ENCODE data around the gene CYLD. TPM values are rescaled to one million over a fixed set of nuclear protein-coding genes. Genes with fewer than 3 reads are reported as not detected.

CYLD gene
- total and polyA plus RNA-seq, 11 donors, result 7.5 to 68.8 (median 38.8) TPM

DNA sequence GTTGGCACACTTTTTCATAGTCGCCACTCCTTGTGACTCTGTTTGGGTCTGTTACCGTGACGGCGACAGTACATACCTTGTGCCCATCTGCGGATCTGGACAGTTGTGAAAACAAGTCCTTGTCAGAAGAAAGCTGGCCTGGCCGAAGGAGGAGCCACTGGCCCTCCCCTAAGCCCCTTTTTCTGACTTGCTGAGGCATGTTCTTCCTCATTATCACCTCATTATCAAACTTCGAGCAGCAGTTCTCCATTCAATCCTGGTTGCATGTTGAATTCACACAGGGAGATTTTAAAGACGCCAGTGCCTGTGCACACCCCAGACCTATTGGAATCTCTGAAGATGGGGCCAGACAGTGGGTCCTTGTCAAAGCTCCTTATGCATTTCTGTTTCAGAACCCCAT lies 61.1 kb downstream of the CYLD start:
- intact Hi-C loops (cut with DNase I), result loop anchor here in 9 of 10 donors (10.0 kb wide), 7 partner anchors 58 to 588 kb away; partner anchors contain the start of genes BRD7 (in 1 of the 9) and CYLD (in 1 of the 9)
- 69 to 78% (median 74%) methylated on average over 8 of the region's 8 CpGs for WGBS, 4 donors
- no peak for ATAC-seq

GRCh38 chr16:50804290-50804907 lies 62.5 kb downstream of the CYLD start:
- DNase-seq, result no peak
- TF ChIP-seq, protein P1, sequence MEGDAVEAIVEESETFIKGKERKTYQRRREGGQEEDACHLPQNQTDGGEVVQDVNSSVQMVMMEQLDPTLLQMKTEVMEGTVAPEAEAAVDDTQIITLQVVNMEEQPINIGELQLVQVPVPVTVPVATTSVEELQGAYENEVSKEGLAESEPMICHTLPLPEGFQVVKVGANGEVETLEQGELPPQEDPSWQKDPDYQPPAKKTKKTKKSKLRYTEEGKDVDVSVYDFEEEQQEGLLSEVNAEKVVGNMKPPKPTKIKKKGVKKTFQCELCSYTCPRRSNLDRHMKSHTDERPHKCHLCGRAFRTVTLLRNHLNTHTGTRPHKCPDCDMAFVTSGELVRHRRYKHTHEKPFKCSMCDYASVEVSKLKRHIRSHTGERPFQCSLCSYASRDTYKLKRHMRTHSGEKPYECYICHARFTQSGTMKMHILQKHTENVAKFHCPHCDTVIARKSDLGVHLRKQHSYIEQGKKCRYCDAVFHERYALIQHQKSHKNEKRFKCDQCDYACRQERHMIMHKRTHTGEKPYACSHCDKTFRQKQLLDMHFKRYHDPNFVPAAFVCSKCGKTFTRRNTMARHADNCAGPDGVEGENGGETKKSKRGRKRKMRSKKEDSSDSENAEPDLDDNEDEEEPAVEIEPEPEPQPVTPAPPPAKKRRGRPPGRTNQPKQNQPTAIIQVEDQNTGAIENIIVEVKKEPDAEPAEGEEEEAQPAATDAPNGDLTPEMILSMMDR (IDR thresholded peaks at IDR 0.05), result no peak
- no peak for TF ChIP-seq POLR2A (IDR thresholded peaks at IDR 0.05)
- Histone ChIP-seq H3K36me3 (peaks cover 0 to 12% (median 2%) of the 10 kb centered on the region in 9 donors), H3K27ac (no peak overlapping the region), H3K27me3 (no peaks in the 10 kb centered on the region), H3K4me3 (no peak overlapping the region), H3K9me3 (no peaks in the 10 kb centered on the region), H3K4me1 (peaks cover 0 to 9% (median 3%) of the 10 kb centered on the region in 12 donors)
- no peak for ATAC-seq
- intact Hi-C loops (cut with DNase I), result loop anchor here in 9 of 10 donors (10.0 kb wide), 7 partner anchors 60 to 590 kb away; partner anchors contain the start of genes BRD7 (in 1 of the 9) and CYLD (in 1 of the 9)
- 88 to 92% (median 91%) methylated on average over 10 of the region's 10 CpGs for WGBS, 4 donors

More for the DNA sequence above, 61.1 kb downstream of the CYLD start:
- peaks cover 0 to 26% (median 12%) of the 10 kb centered on the region in 9 donors for H3K36me3 ChIP-seq
- H3K27ac ChIP-seq, result no peak overlapping the region
- no peak overlapping the region for H3K4me3 ChIP-seq
- no peaks in the 10 kb centered on the region for H3K9me3 ChIP-seq
- peaks cover 0 to 9% (median 3%) of the 10 kb centered on the region in 12 donors for H3K4me1 ChIP-seq
- no peak for TF ChIP-seq POLR2A (IDR thresholded peaks at IDR 0.05)
- TF ChIP-seq, protein P1 (IDR thresholded peaks at IDR 0.05), result no peak
- DNase-seq, result no peak
- no peaks in the 10 kb centered on the region for H3K27me3 ChIP-seq

DNA sequence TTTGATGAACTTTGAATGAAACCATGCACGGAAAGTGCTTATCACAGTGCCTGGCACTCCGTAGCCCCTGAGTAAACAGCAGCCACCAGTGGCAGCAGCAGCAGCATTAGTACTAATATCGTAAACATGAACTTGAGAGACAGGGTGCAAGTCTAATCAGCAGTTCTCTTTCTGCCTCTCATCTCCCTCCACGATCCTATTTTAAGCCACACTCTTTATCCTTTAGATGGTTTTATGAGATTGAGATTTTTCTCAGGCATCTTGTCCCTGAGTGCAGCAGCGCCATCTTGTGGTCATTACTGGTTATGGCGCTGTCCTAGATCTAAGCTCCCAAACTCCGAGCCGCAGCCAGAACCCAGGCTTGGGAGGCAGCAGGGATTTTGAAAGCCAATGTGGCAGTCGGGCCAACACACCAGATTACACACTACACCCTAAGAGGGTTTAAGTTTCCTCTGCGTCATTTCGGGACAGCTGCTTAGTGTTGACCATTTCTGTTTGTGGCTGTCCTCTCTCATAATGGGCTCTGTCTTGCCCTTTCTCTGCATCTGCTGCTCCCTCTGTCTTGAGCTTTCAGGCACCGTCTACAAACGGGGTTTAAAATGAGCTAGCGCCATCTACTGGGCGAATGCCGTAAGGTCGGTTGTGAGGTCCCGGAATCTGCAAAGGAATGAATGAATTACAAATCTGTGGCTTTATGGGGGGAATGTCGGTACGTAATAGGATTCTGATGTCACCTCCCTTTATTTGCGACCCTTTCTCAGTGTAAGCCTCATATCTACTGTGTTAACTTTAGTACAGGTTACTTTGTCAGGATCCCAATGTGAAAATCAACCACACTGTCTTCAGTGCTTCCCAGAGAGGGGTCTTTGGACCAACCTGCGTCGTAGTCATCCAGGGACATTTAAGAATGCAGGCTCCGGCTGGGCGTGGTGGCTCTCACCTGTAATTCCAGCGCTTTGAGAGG lies 64.5 kb downstream of the CYLD start:
- Histone ChIP-seq H3K4me3 (peak overlapping the region in 10 of 12 donors; percentile 21 to 50 (median 39)), H3K9me3 (no peaks in the 10 kb centered on the region), H3K36me3 (peaks cover 0 to 4% (median 0%) of the 10 kb centered on the region in 9 donors), H3K4me1 (peaks cover 0 to 9% (median 3%) of the 10 kb centered on the region in 12 donors), H3K27ac (peak overlapping the region in 5 of 12 donors; percentile 37 to 68 (median 44)), H3K27me3 (no peaks in the 10 kb centered on the region)
- 10 to 13% (median 10%) methylated on average over 26 of the region's 26 CpGs for WGBS, 4 donors
- DNase-seq, result peak; percentile 75 to 83 (median 82)
- intact Hi-C loops (cut with DNase I), result loop anchor here (2.0 to 10.0 kb wide), 11 partner anchors 62 to 592 kb away; partner anchors contain the start of genes BRD7 (in 1 of the 10) and CYLD (in 1 of the 10)
- TF ChIP-seq POLR2A (IDR thresholded peaks at IDR 0.05), result no peak
- TF ChIP-seq, protein P1 (IDR thresholded peaks at IDR 0.05), result peak; percentile 84 to 98 (median 94)
- ATAC-seq, result peak; percentile 85 to 95 (median 92)

Data from heart left ventricle (tissue), 16 donors.